ENCODE data around the gene NLK.
"Not testable (repeated sequence)": the region's sequence is repeated elsewhere in the genome, so short reads cannot be mapped to it uniquely, and the experiment has no call there.

NLK gene

DNA sequence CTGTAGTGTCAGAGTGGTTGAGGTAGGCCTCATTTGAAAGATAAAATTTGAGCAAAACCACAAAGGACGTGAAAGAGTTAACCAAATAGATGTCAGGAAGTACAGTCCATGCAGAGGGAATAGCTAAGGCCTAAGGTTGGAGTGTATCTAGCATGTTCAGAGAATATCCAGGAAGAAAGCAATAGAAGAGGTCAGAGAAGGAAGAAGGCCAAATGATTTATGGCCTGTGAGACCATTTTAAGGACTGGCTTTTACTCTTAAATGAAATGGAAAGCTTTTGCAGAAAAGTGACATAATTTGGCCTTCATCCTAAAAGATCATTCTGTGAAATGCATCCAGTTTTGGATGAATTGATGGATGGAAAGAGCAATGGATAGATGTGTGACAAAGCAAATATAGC, 116.5 kb downstream of the NLK start:
- no peak for DNase-seq (ENCODE audit: low read depth)

DNA sequence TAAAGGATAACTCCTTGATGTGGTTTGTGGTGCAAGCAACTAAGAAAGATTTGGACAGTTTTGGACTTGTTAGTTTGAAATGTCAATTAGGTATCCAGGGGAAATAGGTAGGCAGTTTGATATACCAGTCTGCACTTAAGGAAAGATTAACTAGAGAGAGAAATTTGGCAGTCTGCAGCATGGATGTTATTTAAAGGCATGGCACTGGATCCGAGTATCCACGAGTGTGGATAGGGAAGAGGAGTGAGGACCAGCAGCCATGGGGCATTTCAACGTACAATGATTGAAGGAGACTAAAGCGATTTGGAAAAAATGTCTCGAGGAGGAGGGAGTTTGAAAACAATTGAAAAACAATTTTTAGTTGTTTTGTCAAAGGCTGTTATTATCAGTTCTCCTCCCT, 117.4 kb downstream of the NLK start:
- DNase-seq (ENCODE audit: low read depth) = no peak

DNA sequence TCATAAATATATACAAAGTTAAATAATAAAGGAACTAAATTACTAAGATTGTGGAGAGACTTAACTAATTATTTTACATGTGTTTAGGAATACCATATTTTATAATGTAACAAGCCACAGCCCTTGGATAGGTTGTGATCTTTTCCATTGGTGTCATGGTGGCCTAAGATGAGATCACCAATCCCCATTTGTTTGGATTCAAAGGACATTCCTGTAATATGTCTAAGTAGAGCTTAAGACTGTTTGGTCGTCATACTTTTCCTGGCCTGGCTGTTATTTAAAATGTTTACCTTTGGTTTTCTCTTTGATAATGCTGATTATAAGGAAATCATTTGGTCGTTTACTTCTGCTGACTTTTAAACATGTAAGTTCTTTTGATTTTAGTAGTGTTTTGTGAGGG, 118.1 kb downstream of the NLK start:
- DNase-seq (ENCODE audit: low read depth) = no peak

DNA sequence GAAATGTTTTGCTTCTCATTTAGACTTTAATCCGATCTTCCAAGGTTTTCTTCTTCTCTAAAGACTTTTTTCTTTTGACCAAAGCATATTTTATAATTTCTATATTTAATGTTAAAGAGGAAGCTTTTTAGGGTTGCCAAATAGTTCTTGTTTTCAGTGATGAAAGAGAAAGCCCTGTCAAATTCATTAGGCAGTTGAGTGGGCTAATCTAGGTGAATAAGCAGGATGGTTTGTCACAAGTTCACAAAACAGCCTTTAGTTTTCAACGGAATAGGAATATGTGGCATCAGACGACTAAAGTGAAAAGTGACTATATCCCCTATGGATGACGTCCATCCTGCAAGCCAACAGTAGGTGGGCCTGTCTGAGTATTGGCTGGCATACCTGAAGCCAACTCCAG, 118.8 kb downstream of the NLK start:
- DNase-seq (ENCODE audit: low read depth) = no peak

DNA sequence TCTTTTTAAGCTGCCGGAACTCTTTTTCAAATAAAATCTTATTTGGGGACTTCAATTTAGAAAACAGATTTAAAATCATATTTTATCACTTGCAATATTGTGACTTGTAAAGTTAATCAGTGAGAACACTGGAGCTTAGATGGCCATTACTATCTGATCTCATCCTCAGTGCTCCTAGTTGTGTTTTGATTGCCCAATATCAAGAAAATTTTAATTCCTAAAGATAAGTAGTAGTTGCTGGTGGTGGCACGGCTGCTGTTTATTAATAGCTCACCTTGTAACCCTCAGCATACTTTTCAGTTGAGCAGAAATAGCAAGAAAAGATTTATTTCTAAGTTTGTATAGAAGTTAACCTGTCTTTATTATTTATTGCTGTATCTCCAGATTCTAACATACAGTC, 124.0 kb downstream of the NLK start:
- DNase-seq (ENCODE audit: low read depth) = no peak

DNA sequence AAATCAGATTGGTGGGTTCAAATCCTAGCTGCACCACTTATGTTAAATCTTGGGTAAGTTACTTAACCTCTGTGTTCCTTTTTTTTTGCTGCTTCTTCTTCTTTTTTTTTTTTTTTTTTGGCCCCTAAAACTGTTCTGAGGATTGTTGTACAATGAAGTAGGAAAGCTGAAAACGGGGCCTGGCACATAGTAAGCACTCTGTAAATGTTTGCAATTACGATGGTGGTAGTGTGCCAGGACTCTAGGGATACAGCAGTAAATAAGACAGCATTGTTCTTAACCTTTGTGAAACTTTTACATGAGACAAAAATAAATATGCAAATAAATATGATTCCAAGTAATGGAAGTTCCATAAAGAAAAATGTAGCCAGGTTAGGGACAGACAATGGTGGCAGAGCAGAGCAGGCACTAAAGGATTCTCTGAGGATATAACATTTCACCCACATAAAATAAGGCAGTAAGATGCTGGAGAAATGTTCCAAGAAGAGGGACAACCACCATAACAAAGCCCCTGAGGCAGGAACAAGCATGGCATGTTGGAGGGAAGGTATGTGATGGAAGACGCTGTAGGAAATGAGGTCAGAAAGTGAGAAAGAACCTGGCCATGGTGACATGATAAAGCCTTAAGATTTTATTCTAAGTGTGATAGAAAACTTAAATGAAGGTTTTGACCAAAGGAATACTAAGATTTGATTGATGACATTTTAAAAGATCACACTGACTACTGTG, 127.3 kb downstream of the NLK start:
- no peak for DNase-seq (ENCODE audit: low read depth)

DNA sequence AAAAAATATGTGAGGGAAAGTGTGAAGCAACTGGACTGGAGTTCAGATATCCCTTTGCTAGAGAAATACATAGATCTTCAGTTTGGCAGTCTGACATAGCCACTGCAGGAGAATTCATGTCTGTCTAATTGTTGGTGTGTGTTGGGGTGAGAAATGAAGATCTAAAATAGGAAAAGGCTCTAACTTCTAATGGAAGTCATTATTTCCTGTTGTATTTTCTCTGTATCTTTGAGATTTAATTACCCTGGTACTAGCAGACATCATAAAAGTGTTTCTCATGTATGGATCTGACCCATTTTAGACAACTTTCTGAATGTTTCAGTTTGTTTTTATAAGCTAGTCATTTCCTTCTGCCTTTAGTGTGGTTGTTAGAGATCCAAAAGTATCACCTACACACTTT, 128.3 kb downstream of the NLK start:
- DNase-seq (ENCODE audit: low read depth) = no peak

DNA sequence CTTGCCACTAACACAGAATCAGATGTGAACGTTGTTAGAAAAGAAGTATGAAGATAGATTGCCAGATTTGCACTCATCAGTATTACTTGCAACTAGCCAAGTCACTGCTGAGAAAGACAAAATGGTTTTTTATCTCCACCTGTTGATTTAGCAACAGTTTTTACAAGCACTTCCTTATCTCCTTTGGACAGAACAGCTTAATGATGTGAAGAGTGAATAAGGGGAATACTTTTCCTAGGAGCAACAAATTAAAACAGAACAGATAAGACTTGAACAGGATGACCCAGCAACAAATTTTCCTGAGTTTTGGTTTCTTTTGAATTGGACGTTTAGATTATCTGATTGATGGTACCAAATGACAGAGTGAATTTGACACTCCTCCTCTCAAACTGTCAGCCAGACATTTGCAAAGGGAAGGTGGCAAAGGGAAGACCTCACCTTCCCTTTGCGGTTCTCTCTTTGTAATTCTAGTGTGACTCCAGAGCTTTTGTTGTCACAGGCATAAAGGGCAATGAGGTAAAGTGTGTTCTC, 130.6 kb downstream of the NLK start:
- DNase-seq (ENCODE audit: low read depth) = no peak

DNA sequence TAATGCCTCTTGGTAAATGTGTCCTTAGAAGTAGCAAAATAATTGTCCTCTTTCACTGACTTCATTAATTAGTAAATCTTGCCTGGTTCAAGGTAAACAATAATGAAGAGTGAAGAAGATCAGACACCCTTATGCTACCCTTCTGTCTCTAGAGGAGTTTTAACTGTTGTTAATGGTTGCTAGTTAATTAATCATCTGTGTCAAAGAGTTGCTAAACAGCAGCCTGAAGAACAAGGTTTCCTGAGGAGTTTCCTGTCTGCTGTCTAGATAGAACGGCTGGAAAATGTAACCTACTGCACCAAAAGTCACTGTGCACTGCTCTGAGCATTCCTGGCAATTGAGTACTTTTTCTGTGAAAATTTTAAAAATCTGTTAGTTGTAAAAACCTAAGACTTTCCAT, 131.3 kb downstream of the NLK start:
- DNase-seq (ENCODE audit: low read depth) = no peak

DNA sequence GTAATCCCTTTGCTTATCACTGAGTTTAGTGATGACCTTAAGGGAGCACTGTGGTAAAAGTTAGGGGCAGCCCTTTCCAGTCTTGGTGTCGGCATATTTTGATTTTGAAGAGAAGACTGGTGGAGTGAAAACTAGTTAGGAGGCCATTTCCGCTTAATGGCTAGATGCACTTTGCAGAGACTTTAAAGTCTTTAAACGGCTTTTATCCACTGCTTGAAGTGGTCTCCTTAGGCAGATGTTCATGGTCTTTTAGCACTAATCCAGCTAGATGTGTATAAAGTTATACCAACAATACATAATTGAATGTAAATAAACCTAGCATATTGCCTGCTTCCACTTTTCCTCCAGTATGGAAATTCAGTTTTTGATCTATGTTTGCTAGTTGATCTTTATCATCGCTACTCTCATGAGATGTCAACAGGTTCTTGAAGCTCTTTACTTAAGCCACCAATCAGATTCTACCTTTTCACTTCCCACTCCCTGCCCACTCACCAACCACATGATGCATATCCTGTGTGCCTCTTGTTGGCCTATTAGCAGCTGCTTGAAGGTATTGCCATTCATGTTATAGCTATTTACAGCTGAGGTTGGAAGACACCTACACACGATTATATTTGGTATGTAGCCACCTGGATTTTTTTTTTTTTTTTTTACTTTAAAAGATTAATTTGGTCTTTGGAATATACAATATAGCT, 132.0 kb downstream of the NLK start:
- DNase-seq (ENCODE audit: low read depth) = no peak

DNA sequence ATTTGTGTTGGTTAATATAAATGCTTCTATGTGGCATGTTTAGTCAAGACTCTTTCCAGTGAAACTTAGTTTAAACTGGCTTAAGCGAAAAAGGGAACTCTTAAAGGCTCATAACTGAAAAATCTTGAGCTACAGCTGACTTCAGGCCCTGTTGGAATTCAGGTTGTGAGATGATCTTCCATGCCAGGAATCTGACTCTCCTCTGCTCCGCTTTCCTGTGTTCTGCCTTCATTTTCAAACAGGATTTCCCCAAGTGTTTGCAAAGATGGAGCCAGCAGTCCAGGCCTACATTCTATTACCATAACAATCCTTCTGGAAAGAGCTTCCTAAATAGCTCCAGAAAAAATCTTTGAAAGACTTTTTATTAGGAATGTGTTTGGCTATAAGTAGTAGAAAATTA, 134.9 kb downstream of the NLK start:
- DNase-seq (ENCODE audit: low read depth) = no peak

DNA sequence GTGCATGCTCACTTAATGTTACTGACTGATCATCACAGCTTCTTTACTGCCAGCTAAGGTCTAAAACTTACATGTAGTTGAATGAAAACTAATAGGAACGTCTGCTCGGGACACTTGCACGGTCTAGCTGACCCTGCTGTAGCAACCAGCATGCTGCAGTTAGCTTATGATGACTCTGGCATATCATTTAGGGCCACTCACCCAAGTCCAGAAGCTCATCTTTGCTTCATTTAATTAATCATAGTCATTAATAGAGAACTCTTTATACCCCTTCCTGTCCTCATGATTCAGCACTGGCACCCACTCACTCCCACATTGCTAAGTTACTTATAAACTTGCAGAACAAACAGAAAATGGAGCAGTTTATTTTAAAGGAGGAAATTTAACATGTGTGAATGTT, 136.3 kb downstream of the NLK start:
- no peak for DNase-seq (ENCODE audit: low read depth)

DNA sequence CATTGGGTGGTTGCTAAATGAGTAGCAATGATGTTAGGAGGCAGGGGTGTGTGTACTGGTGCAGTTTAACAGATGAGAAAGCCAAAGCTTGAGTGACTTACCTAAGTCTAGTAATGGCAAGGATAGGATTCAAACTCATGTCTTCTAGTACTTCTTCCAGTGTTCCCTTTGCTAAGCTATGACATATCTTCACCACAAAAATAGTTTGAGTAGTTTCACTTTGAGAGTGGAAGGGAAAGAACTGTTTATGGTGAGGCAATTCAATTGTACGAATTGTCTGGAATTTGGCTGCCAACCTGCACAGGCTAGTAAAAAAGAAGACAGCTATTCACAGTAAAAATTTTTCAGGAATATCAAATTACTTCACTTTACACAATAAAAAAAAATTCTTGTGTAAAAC, 138.0 kb downstream of the NLK start:
- no peak for DNase-seq (ENCODE audit: low read depth)

DNA sequence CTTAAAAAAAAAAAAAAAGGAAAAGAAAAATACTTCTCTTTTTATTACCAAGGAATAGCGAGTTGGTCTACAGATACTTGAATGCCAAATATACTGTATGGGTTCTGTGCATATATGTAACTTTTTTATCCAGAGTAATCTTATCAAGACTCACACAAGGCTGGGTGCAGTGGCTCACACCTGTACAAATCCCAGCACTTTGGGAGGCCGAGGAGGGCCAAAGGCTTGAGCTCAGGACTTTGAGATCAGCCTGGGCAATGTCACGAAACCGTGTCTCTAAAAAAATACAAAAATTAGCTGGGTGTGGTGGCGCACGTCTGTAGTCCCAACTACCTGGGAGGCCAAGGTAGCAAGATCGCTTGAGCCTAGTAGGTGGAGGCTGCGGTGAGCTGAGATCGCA, 139.1 kb downstream of the NLK start:
- DNase-seq (ENCODE audit: low read depth) = no peak

DNA sequence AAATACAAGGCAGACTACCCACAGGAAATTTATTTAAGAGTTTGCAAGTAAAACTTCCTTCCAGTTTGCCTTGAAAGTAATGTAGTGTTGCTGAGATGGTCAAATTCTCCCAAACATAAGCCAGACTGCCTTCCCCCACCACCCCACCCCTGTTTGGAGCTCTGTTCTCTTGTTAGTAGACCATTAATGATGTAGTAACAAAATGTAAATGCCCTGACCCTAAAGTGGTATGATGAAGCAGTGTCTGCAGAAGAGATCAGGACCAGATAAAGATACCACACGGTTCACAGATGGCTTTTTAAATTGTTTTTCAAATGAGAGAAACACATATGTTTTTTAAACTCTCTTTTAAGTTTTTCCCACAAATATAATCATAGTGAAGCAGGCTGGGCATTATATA, 140.1 kb downstream of the NLK start:
- DNase-seq (ENCODE audit: low read depth) = no peak

DNA sequence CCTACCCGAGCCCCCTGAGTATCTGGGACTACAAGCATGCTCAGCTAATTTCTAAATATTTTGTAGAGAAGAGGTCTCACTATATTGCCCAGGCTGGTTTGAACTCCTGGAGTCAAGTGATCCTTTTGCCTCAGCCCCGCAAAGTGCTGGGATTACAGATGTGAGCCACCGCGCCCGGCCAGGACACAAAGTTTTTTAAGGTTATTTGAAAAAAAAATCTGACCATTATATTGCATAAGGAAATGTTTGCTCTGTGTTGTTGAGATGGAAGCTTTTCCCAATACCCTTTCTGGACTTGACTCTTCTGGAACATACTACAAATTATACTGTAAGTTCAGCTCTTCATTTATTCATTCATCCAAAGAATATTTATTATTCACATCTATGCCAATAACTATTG, 143.2 kb downstream of the NLK start:
- DNase-seq (ENCODE audit: low read depth) = no peak

DNA sequence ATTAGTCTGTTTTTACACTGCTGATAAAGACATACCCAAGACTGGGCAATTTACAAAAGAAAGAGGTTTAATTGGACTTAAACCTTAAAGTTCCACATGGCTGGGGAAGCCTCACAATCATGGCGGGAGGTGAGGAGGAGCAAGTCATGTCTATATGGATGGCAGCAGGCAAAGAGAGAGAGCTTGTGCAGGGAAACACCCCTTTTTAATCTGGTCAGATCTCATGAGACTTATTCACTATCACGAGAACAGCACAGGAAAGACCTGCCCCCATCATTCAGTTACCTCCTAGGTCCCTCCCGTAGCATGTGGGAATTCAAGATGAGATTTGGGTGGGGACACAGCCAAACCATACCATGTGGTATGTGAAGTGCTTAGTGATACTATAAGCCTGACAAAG, 144.0 kb downstream of the NLK start:
- DNase-seq (ENCODE audit: low read depth) = not testable (repeated sequence)

DNA sequence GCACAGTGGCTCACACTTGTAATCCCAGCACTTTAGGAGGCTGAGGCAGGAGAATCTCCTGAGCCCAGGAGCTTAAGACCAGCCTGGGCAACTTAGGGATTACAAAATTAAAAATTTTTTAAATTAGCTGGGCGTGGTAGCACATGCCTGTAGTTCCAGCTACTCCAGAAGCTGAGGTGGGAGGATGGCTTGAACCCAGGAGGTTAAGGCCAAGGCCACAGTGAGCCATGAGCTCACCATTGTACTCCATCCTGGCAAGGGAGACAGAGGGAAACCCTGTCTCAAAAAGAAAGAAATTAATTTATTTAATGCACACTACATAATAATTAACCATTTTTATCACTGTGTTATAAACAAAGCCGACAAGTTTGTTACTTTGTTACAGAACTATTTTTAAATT, 145.5 kb downstream of the NLK start:
- no peak for DNase-seq (ENCODE audit: low read depth)

DNA sequence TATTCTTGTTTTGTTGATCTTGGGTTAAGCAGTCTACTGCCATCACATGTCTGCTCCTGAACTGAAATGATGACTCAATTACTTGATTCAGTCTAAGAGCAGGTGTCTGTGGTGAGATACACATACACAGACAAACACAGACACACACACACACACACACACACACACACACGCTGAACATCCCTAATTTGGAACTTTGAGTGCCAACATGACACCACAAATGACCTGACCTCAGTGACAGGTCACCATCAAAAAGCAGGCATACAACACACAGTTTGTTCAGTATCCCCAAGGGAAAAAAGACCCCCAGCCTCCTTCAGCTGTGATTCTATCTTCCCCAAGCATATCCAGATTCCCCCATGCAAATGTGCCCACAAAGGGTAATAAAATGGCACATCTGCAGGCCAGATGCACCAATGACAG, 146.4 kb downstream of the NLK start:
- no peak for DNase-seq (ENCODE audit: low read depth)

DNA sequence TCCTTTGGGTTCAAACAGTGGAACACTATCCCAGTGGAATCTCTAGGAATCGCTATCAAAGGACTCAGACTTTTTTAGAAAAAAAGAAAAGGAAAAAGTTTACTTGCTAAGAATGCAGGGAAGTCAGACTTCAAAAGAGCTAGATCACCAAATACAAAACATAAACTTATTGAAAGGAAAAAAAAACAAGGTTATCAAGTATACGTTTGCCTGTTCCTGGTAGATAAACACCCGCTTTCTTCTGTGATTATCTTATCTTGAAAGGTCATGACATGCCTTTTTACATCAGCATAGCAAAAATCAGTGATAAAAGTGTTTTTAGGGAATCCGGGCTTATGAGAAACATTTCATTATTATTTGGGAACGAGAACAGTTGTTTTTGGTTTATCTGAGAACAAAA, 147.2 kb downstream of the NLK start:
- no peak for DNase-seq (ENCODE audit: low read depth)

DNA sequence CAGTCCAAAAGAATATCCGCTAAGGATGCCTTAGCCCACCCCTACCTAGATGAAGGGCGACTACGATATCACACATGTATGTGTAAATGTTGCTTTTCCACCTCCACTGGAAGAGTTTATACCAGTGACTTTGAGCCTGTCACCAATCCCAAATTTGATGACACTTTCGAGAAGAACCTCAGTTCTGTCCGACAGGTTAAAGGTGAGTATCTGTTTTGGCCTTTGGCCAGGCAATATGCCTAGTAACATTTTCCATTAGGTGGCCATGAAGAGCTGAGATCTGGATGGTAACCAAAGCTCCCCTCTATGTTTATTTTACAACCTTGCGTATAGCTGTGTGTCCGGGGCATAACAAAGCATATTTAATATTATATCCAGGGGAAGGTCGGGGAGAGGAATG, 148.5 kb downstream of the NLK start:
- DNase-seq (ENCODE audit: low read depth) = no peak

DNA sequence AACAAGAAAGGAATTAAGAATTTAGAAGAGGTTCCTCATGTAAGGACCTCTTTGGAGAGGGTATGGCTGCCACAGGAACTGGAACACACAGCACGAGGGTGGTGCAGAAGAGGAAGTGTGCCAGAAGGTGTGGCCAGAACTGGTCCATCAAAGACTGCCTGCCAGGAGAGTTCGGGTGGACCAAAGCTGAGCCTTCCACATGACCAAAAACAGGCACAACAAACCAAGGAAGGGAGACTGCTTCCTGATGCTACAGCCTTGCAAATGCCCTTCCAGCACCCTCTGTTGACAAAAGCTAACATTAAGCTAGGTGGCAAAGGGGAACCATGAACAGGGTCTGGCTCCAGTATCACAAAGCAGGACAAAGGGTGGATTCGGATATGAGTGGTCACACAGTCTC, 150.8 kb downstream of the NLK start:
- no peak for DNase-seq (ENCODE audit: low read depth)

DNA sequence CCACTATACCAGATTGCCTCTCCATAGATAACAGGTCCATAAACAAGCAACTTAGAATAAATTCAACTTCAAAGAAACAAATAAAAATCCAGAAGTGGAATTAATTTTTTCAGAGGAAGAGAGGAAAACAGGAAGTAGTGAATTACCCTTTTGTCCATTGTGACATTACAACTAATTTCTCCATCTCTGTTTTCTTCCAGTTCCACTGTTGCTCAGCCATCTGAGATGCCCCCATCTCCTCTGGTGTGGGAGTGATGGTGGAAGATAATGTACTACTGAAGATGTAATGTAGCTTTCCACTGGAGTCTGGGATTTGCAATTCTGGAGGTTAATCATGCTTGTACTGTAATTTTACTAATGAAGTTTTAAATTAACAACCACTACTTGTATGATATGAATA, 151.9 kb downstream of the NLK start:
- no peak for DNase-seq (ENCODE audit: low read depth)

DNA sequence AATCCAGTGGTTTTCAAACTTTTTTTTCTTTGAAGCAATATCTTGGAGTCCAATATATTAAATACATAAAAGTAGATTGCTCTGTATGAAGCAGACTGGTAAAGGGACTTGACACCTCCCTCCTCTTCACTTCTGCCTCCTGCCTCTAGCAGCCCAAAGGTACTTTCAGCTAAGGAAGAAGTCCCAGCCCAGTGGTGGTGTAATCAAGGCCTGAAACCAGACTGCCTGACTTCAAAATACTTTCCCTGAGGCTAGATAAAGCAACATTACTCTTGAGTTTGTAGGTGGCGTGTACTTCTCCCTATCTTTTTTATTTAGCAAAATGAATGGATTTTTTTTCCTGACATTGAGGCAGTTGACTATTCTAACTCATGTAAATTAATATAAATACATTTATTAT, 154.2 kb downstream of the NLK start:
- no peak for DNase-seq (ENCODE audit: low read depth)
